Sigmoid colon (tissue), 7 donors: Measurements from ENCODE around the gene SDC1. TPM values are rescaled to one million over a fixed set of nuclear protein-coding genes. Genes with fewer than 3 reads are reported as not detected.
A peak's percentile ranks its signal among the peaks of the same experiment; 100 is the strongest.

ENCODE experiments used
- DNase-seq: peaks from one replicate; pipeline ENCODE4 v3.0.0-alpha.2; 2019
- H3K27ac ChIP-seq, 4 donors: fragments of 200-600 bp; sonication (generic); one replicate each; pipeline ENCODE4 v1.5.1; 2016 to 2019; ENCODE audit warnings: mild to moderate bottlenecking in 1 of 4
- H3K27me3 ChIP-seq, 3 donors: fragments of 200-600 bp; sonication (generic); one replicate each; pipeline ENCODE4 v1.5.1; 2019; ENCODE audit warnings: mild to moderate bottlenecking in 1 of 3
- H3K36me3 ChIP-seq, 4 donors: fragments of 200-600 bp; sonication (generic); one replicate each; pipeline ENCODE4 v1.5.1; 2016 to 2019
- H3K4me1 ChIP-seq, 4 donors: fragments of 200-600 bp; sonication (generic); one replicate each; pipeline ENCODE4 v1.5.1; 2017 to 2019
- H3K4me3 ChIP-seq, 4 donors: fragments of 200-600 bp; sonication (generic); one replicate each; pipeline ENCODE4 v1.5.1; 2017 to 2019; ENCODE audit warnings: mild to moderate bottlenecking in 2 of 4, moderate library complexity in 1 of 4
- H3K9me3 ChIP-seq, 4 donors: fragments of 200-600 bp in 3 of 4; sonication (generic) in 3 of 4; one replicate each; pipeline versions ENCODE4 v1.5.1 to v1.6.1; 2013 to 2019
- EP300 ChIP-seq, 4 donors: sonication (generic); formaldehyde crosslinking; IDR thresholded peaks; one replicate each; pipeline ENCODE4 v1.6.1; 2017; ENCODE audit warnings: antibody characterized with exemption in 4 of 4
- POLR2A ChIP-seq, 2 donors: fragments of 450-650 bp; IDR thresholded peaks; one replicate each; pipeline ENCODE4 v1.6.1; 2016; ENCODE audit warnings: antibody characterized with exemption in 2 of 2, mild to moderate bottlenecking in 2 of 2, moderate library complexity in 2 of 2
- POLR2AphosphoS5 ChIP-seq, 4 donors: sonication (generic); formaldehyde crosslinking; IDR thresholded peaks; one replicate each; pipeline ENCODE4 v1.6.1; 2017; ENCODE audit warnings: antibody characterized with exemption in 4 of 4
- WGBS, 2 donors: extraction: QIAGEN DNeasy Blood & Tissue Kit; methylation state at CpG; one replicate each; pipeline ENCODE4 v1.1.7; 2013; 5-methylcytosine and 5-hydroxymethylcytosine counted together
- intact Hi-C: fragments of 100-400 bp; cut with DNase I; formaldehyde crosslinking; loops from one replicate; pipeline ENCODE4 v1.15.1; 2023
- polyA plus RNA-seq, 3 donors: library from polyadenylated mRNA; stranded (reverse); fragments of 200-250 nt; gene quantifications; one replicate each; pipeline ENCODE4 v1.2.3, GENCODE V29; 2013
- total RNA-seq, 4 donors: library from RNA; depleted of rRNA; stranded (reverse); fragments of >200 nt; gene quantifications; one replicate each; pipeline ENCODE4 v1.1.0, GENCODE V29; 2016
- TF ChIP-seq, protein P1 (sequence below), 4 experiments: fragments of 450-650 bp in 3 of 4; fragments of 200-600 bp in 1 of 4; IDR thresholded peaks; one replicate each; pipeline ENCODE4 v1.5.1; 2016 to 2019; ENCODE audit warnings: antibody characterized with exemption in 4 of 4, mild to moderate bottlenecking in 3 of 4, moderate library complexity in 2 of 4
- donor health status: healthy with polysubstance abuse.
- donor health status: Bipolar disorder and iron deficiency.
- donor health status: healthy.

The SDC1 gene
- total and polyA plus RNA-seq, 7 donors = 0.33 to 104 (median 8.0) TPM; not detected in 1

DNA sequence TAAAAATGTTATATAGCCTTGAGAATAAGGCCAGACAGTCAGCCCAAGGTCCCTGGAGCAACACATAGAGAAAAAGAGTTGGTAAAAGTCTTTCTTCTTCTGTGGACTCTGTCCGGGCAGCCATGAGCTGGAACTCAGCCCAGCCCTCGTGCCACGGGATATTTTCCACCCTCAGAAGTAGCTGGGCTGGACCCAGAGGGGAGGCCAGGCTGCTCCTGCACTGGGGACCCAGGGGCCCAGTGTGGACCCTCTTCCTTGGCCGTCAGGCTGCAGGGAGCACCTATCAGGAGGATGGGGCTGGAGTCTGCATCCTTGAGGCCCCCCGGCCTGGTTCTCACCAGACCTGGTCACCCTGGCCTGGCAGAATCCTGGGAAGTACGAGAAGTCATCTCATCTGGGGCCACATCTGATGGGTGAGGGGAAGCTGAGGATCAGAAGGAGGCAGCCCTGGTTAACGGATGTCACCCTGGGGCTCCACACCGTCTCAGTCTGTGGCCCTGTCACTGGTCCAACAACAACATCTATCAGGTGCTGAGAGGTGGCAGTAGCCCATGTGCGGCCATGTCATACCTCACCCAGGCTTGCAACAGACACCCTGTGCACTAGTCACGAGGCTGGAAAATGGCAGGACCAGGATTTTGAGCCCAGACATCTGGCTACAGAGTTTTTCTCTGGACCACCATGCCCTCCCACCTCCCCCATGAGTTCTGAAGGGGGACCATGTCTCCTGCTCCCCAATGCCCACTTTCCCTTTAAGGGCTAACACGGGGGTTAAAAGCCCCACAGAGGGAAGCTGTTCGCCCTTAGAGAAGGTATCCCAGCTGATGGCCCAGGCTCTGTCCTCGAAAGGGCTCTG is 33.0 kb downstream of the SDC1 start:
- intact Hi-C loops = no loop called here
- Histone ChIP-seq H3K27me3 (no peaks in the 10 kb centered on the region), H3K4me1 (peaks cover 0 to 6% (median 0%) of the 10 kb centered on the region in 4 donors), H3K4me3 (no peak overlapping the region), H3K27ac (no peak overlapping the region), H3K36me3 (no peaks in the 10 kb centered on the region), H3K9me3 (peaks cover 0 to 3% (median 0%) of the 10 kb centered on the region in 4 donors)
- 68 to 77% methylated on average over 13 of the region's 13 CpGs for WGBS, 2 donors
- DNase-seq = no peak
- no peak for TF ChIP-seq POLR2AphosphoS5 (IDR thresholded peaks at IDR 0.05)
- TF ChIP-seq, protein P1, sequence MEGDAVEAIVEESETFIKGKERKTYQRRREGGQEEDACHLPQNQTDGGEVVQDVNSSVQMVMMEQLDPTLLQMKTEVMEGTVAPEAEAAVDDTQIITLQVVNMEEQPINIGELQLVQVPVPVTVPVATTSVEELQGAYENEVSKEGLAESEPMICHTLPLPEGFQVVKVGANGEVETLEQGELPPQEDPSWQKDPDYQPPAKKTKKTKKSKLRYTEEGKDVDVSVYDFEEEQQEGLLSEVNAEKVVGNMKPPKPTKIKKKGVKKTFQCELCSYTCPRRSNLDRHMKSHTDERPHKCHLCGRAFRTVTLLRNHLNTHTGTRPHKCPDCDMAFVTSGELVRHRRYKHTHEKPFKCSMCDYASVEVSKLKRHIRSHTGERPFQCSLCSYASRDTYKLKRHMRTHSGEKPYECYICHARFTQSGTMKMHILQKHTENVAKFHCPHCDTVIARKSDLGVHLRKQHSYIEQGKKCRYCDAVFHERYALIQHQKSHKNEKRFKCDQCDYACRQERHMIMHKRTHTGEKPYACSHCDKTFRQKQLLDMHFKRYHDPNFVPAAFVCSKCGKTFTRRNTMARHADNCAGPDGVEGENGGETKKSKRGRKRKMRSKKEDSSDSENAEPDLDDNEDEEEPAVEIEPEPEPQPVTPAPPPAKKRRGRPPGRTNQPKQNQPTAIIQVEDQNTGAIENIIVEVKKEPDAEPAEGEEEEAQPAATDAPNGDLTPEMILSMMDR (IDR thresholded peaks at IDR 0.05) = no peak
- TF ChIP-seq EP300 (IDR thresholded peaks at IDR 0.05) = no peak
- TF ChIP-seq POLR2A (IDR thresholded peaks at IDR 0.05) = no peak

GRCh38 chr2:20190876-20191713 is 33.8 kb downstream of the SDC1 start:
- Histone ChIP-seq H3K36me3 (no peaks in the 10 kb centered on the region), H3K9me3 (peaks cover 0 to 3% (median 0%) of the 10 kb centered on the region in 4 donors), H3K27ac (no peak overlapping the region), H3K4me1 (peaks cover 0 to 6% (median 0%) of the 10 kb centered on the region in 4 donors), H3K4me3 (no peak overlapping the region), H3K27me3 (no peaks in the 10 kb centered on the region)
- no peak for DNase-seq
- no peak for TF ChIP-seq POLR2AphosphoS5 (IDR thresholded peaks at IDR 0.05)
- TF ChIP-seq, protein P1 (IDR thresholded peaks at IDR 0.05) = peak in 1 of 4 experiments; percentile 9
- intact Hi-C loops = no loop called here
- WGBS, 2 donors = 81 to 90% methylated on average over 19 of the region's 19 CpGs

DNA sequence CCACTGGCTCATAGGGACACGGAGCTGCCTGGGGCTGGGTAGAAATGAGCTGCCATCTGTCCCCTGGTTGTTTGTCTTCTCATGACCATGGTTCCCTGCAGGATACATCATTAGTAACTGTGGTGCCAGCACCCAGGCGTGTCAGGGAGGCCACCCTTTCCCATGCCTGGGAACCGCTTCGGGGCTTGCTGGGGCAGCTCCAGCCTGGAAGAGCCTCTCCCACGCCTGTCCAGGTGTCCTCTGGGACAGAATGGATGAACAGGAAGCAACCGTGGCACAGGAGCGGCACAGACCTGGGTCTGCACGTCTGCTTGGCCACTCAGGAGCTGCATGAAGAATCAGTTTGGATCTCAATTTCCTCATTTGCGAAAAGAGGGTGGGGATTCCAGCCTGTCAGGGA is 34.8 kb downstream of the SDC1 start:
- intact Hi-C loops = no loop called here
- 49 to 79% methylated on average over 9 of the region's 9 CpGs for WGBS, 2 donors
- Histone ChIP-seq H3K36me3 (no peaks in the 10 kb centered on the region), H3K27ac (no peak overlapping the region), H3K27me3 (no peaks in the 10 kb centered on the region), H3K4me1 (peaks cover 0 to 6% (median 0%) of the 10 kb centered on the region in 4 donors), H3K4me3 (no peak overlapping the region), H3K9me3 (peaks cover 0 to 3% (median 0%) of the 10 kb centered on the region in 4 donors)
- TF ChIP-seq EP300 (IDR thresholded peaks at IDR 0.05) = no peak
- DNase-seq = no peak

- DNase-seq = no peak
- TF ChIP-seq EP300 (IDR thresholded peaks at IDR 0.05) (no peak), POLR2AphosphoS5 (IDR thresholded peaks at IDR 0.05) (no peak), POLR2A (IDR thresholded peaks at IDR 0.05) (no peak)
- TF ChIP-seq, protein P1 (IDR thresholded peaks at IDR 0.05) = no peak
- Histone ChIP-seq H3K27ac (no peak overlapping the region), H3K4me1 (peaks cover 0 to 6% (median 0%) of the 10 kb centered on the region in 4 donors), H3K27me3 (no peaks in the 10 kb centered on the region), H3K4me3 (no peak overlapping the region), H3K9me3 (peaks cover 0 to 3% (median 0%) of the 10 kb centered on the region in 4 donors), H3K36me3 (no peaks in the 10 kb centered on the region)
- intact Hi-C loops = no loop called here
- WGBS, 2 donors = 83 to 89% methylated on average over 4 of the region's 4 CpGs
Measured at GRCh38 chr2:20189299-20189931, 35.5 kb downstream of the SDC1 start.
